HepG2 (cell line): ENCODE data around the gene VKORC1. TPM values are rescaled to one million over a fixed set of nuclear protein-coding genes. Genes with fewer than 3 reads are reported as not detected.

Experiments used
- ATAC-seq: fragments of 200-7000 bp; cut with Tn5 transposase; 3 replicates; pipeline ENCODE4 v1.9.1; 2020; ENCODE audit warnings: mild to moderate bottlenecking, moderate library complexity
- BruUV-seq: library from RNA; stranded (reverse); fragments of 400-500 nt; replicated peaks from 2 replicates; lab custom pipeline; 2021; lab: Mats Ljungman, UMichigan
- CTCF ChIA-PET: fragments of 300-600 bp; formaldehyde crosslinking; extraction: SDS; loops from one replicate; lab custom pipeline; 2021; ENCODE audit warnings: low total read pairs, inconsistent platforms, low intra/inter-chr PET ratio; lab: Yijun Ruan, JAX
- POLR2A ChIA-PET: fragments of 350-600 bp; sonication (Branson Sonifier 250); formaldehyde crosslinking; loops from one replicate; lab custom pipeline; 2020; ENCODE audit warnings: antibody characterized with exemption, inconsistent platforms; lab: Yijun Ruan, JAX
- DNase-seq: peaks from one replicate; pipeline ENCODE4 v3.0.0-alpha.2; 2015; ENCODE audit warnings: low spot score
- FAIRE-seq: peaks from 3 replicates; lab custom pipeline; 2011; peaks lifted over from hg19 to GRCh38; lab: Jason Lieb, UNC
- H2AFZ ChIP-seq: one replicate; pipeline ENCODE4 v1.6.1; 2011; ENCODE audit warnings: low read length, inconsistent platforms
- H3K27ac ChIP-seq: fragments of 300-600 bp; 3 replicates; pipeline ENCODE4 v1.8.0; 2011; ENCODE audit warnings: mixed run types, mild to moderate bottlenecking, mixed read lengths, low read length, inconsistent platforms; ENCODE audit not compliant: insufficient read depth; ENCODE audit errors: extremely low read length
- H3K27me3 ChIP-seq, 2 experiments: fragments of 200-600 bp in 1 of 2; 2 replicates in 1 of 2; 3 replicates in 1 of 2; pipeline versions ENCODE4 v1.6.0 to v1.8.0; 2011; ENCODE audit warnings: low read length in 2 of 2, mild to moderate bottlenecking in 2 of 2, moderate library complexity in 2 of 2, inconsistent platforms in 1 of 2; ENCODE audit not compliant: insufficient read depth in 2 of 2, control insufficient read depth in 1 of 2
- H3K36me3 ChIP-seq, 2 experiments: fragments of 200-600 bp in 1 of 2; replicated peaks in 1 of 2; 2 replicates in 1 of 2; 3 replicates in 1 of 2; pipeline versions ENCODE4 v1.5.1 to v1.8.0; 2011; ENCODE audit warnings: low read length in 2 of 2, inconsistent platforms in 1 of 2; ENCODE audit not compliant: insufficient read depth in 2 of 2, control insufficient read depth in 1 of 2
- H3K4me1 ChIP-seq: 2 replicates; pipeline ENCODE4 v1.5.1; 2012; ENCODE audit warnings: low read length, inconsistent platforms; ENCODE audit not compliant: insufficient read depth
- H3K4me2 ChIP-seq: 2 replicates; pipeline ENCODE4 v1.6.0; 2011; ENCODE audit warnings: low read depth, low read length, inconsistent platforms
- H3K4me3 ChIP-seq, 3 experiments: fragments of 200-600 bp in 1 of 3; sonication (generic), shearing (Covaris generic) in 1 of 3; replicated peaks in 1 of 3; 2 replicates each; pipeline ENCODE4 v1.5.1; 2011 to 2016; ENCODE audit warnings: low read length in 3 of 3, inconsistent platforms in 2 of 3, low read depth in 2 of 3, mild to moderate bottlenecking in 2 of 3, control low read depth in 1 of 3, mixed read lengths in 1 of 3; ENCODE audit not compliant: insufficient read depth in 1 of 3
- H3K79me2 ChIP-seq: one replicate; pipeline ENCODE4 v1.6.1; 2011; ENCODE audit warnings: low read length, inconsistent platforms; ENCODE audit not compliant: insufficient read depth
- H3K9ac ChIP-seq: 2 replicates; pipeline ENCODE4 v1.6.0; 2011; ENCODE audit warnings: mild to moderate bottlenecking, low read depth, low read length, inconsistent platforms; ENCODE audit not compliant: insufficient read depth
- H3K9me3 ChIP-seq: 2 replicates; pipeline ENCODE4 v1.5.1; 2012; ENCODE audit warnings: mild to moderate bottlenecking, low read length
- H4K20me1 ChIP-seq: 2 replicates; pipeline ENCODE4 v1.6.0; 2011; ENCODE audit warnings: inconsistent platforms, mild to moderate bottlenecking, low read length, moderate library complexity; ENCODE audit not compliant: insufficient read depth
- DBP ChIP-seq: sonication (generic); formaldehyde crosslinking; IDR thresholded peaks from 2 replicates; pipeline ENCODE4 v1.4.0; 2020; ENCODE audit warnings: missing genetic modification reagents; ENCODE audit errors: not compliant biosample characterization
- DR1 ChIP-seq: sonication (generic); formaldehyde crosslinking; IDR thresholded peaks from 2 replicates; pipeline ENCODE4 v1.8.0; 2021; ENCODE audit warnings: mild to moderate bottlenecking, missing genetic modification reagents, inconsistent platforms
- EED ChIP-seq: sonication (generic); formaldehyde crosslinking; IDR thresholded peaks from 2 replicates; pipeline ENCODE4 v1.5.0; 2020; ENCODE audit warnings: mild to moderate bottlenecking, missing genetic modification reagents
- HCFC1 ChIP-seq: fragments of 150-350 bp; IDR thresholded peaks from 2 replicates; pipeline ENCODE4 v1.6.1; 2014; ENCODE audit warnings: low read depth, low read length
- HDAC1 ChIP-seq: sonication (generic); formaldehyde crosslinking; IDR thresholded peaks from 2 replicates; pipeline ENCODE4 v1.5.1; 2020; ENCODE audit warnings: mild to moderate bottlenecking, missing genetic modification reagents
- HINFP ChIP-seq: sonication (generic); formaldehyde crosslinking; IDR thresholded peaks from 2 replicates; pipeline ENCODE4 v1.4.0; 2020; ENCODE audit warnings: low read depth, mild to moderate bottlenecking, missing genetic modification reagents
- HOXA9 ChIP-seq: sonication (generic); formaldehyde crosslinking; IDR thresholded peaks from 2 replicates; pipeline ENCODE4 v1.8.1; 2022; ENCODE audit warnings: missing genetic modification reagents, mild to moderate bottlenecking, moderate library complexity, borderline replicate concordance
- MTA1 ChIP-seq: sonication (generic); formaldehyde crosslinking; IDR thresholded peaks from 2 replicates; pipeline ENCODE4 v1.4.0; 2020; ENCODE audit warnings: missing genetic modification reagents, mild to moderate bottlenecking, borderline replicate concordance
- PAX8 ChIP-seq: sonication (generic); formaldehyde crosslinking; IDR thresholded peaks from 2 replicates; pipeline ENCODE4 v1.8.0; 2022; ENCODE audit warnings: mild to moderate bottlenecking, missing genetic modification reagents, borderline replicate concordance
- TBX2 ChIP-seq: sonication (generic); formaldehyde crosslinking; IDR thresholded peaks from 2 replicates; pipeline ENCODE4 v1.5.0; 2020; ENCODE audit warnings: missing genetic modification reagents, mild to moderate bottlenecking, borderline replicate concordance
- ZNF260 ChIP-seq: sonication (generic); formaldehyde crosslinking; IDR thresholded peaks from 2 replicates; pipeline ENCODE4 v1.4.0; 2020; ENCODE audit warnings: missing genetic modification reagents, low read depth, mild to moderate bottlenecking, borderline replicate concordance
- ZNF839 ChIP-seq: sonication (generic); formaldehyde crosslinking; IDR thresholded peaks from 2 replicates; pipeline ENCODE4 v1.4.0; 2020; ENCODE audit warnings: missing genetic modification reagents, mild to moderate bottlenecking, borderline replicate concordance
- ZNF850 ChIP-seq: sonication (generic); formaldehyde crosslinking; conservative IDR thresholded peaks from 2 replicates; pipeline ENCODE4 v1.9.0; 2021; ENCODE audit warnings: mild to moderate bottlenecking, missing genetic modification reagents
- ZSCAN9 ChIP-seq: IDR thresholded peaks from 2 replicates; pipeline ENCODE4 v1.6.1; 2016; ENCODE audit warnings: borderline replicate concordance
- WGBS: methylation state at CpG from one replicate; pipeline ENCODE4 v1.1.6; 2017; ENCODE audit warnings: low lambda C conversion rate; 5-methylcytosine and 5-hydroxymethylcytosine counted together
- in situ Hi-C: cut with HindIII; loops from 2 replicates; pipeline ENCODE4 v1.10.0; 2017; ENCODE audit warnings: low pct_unique_long_range_greater_than_20kb; ENCODE audit not compliant: extremely low pct_ligation_motif_present
- intact Hi-C: fragments of 100-400 bp; cut with micrococcal nuclease; formaldehyde crosslinking; loops from one replicate; pipeline ENCODE4 v1.10.0; 2022; ENCODE audit not compliant: unreplicated experiment
- polyA plus RNA-seq, 8 experiments: library from polyadenylated mRNA; depleted of rRNA in 3 of 8; stranded (reverse) in 7 of 8; unstranded in 1 of 8; fragments of >200 nt; fragmentation: Illumina TruSeq in 4 of 8; extraction: Trizol in 4 of 8; gene quantifications; 2 replicates each; pipeline versions ENCODE4 v1.2.1 to v1.2.3, GENCODE V29; 2011 to 2016; ENCODE audit warnings: low read depth in 4 of 8, missing spikeins in 1 of 8, mixed read lengths in 1 of 8; ENCODE audit not compliant: insufficient read depth in 1 of 8
- total RNA-seq, 5 experiments: library from RNA; depleted of rRNA; stranded (reverse); fragments of >200 nt; fragmentation: Illumina TruSeq; extraction: Trizol; gene quantifications; 2 replicates each; pipeline ENCODE4 v1.2.3, GENCODE V29; 2016; ENCODE audit warnings: low read depth in 1 of 5
- TF ChIP-seq, protein P1 (sequence below): sonication (generic); formaldehyde crosslinking; IDR thresholded peaks from 2 replicates; pipeline ENCODE4 v1.5.0; 2020; ENCODE audit warnings: missing genetic modification reagents
- TF ChIP-seq, protein P2 (sequence below): sonication (generic); formaldehyde crosslinking; IDR thresholded peaks from 2 replicates; pipeline ENCODE4 v1.8.0; 2023; ENCODE audit warnings: mild to moderate bottlenecking, missing genetic modification reagents

VKORC1 gene
- total and polyA plus RNA-seq, 2 of the 13 experiments (the other 11 are each of a cell fraction or from before 2014, with no cell fraction given), result 141 to 615 TPM

- no peak for TF ChIP-seq ZNF260
- TF ChIP-seq HOXA9 (CRISPR knock-in tag), result no peak
- no peak for TF ChIP-seq HDAC1 (CRISPR knock-in tag)
- no peak for TF ChIP-seq ZSCAN9
- TF ChIP-seq EED, result peak; percentile 40; the same call in 1 of the 2 replicates
- no peak for TF ChIP-seq TBX2 (CRISPR knock-in tag)
These were observed 48.6 kb upstream of the VKORC1 start (continued) for GRCh38 chr16:31143011-31143693.

- no peaks in the 10 kb centered on the region for H3K36me3 ChIP-seq
- intact Hi-C loops, result loop anchor here (1.0 to 10.0 kb wide), 7 partner anchors 25 to 188 kb away; partner anchors contain the start of genes HSD3B7, KAT8, SETD1A and ZNF646
- peak overlapping the region; percentile 75 for H2AFZ ChIP-seq
- H3K9me3 ChIP-seq, result no peaks in the 10 kb centered on the region
- no peaks in the 10 kb centered on the region for H4K20me1 ChIP-seq
- in situ Hi-C loops, result no loop called here
- ChIA-PET CTCF (interaction anchor here (1.2 to 1.9 kb wide), 2 partner anchors 37 to 117 kb away, joined by 3 to 9 read pairs; no protein-coding TSS in a partner anchor), POLR2A (interaction anchor here (0.6 to 11.4 kb wide), 38 partner anchors 9 to 571 kb away, joined by 3 to 275 read pairs (median 5); partner anchors contain the start of genes ARMC5, BCKDK, FUS and HSD3B7)
- H3K27me3 ChIP-seq, result peaks cover 0 to 14% of the 10 kb centered on the region in 2 experiments; a peak in 3 of 5 replicates
- H3K27ac ChIP-seq, result peak overlapping the region; percentile 80
- FAIRE-seq, result peak; percentile 50
- ATAC-seq, result peak; percentile 74
- DNase-seq, result peak; percentile 98
- H3K4me1 ChIP-seq, result peaks cover 65% of the 10 kb centered on the region
- 31% methylated on average over 69 of the region's 89 CpGs for WGBS
- H3K4me2 ChIP-seq, result peak overlapping the region; percentile 91
- BruUV-seq, result no TSS peak
- H3K4me3 ChIP-seq, result peak overlapping the region; percentile 39 to 77 (median 64)
- H3K9ac ChIP-seq, result peak overlapping the region; percentile 67
- H3K79me2 ChIP-seq, result no peaks in the 10 kb centered on the region
- TF ChIP-seq ZNF839 (CRISPR knock-in tag) (no peak), ZNF850 (CRISPR knock-in tag) (no peak), HCFC1 (peak; percentile 51; the same call in 1 of the 2 replicates), DBP (no peak), DR1 (peak; percentile 81), HINFP (CRISPR knock-in tag) (0 out of 2 replicates have a peak, but pooled peaks have one; percentile 13), PAX8 (CRISPR knock-in tag) (0 out of 2 replicates have a peak, but pooled peaks have one; percentile 72), MTA1 (0 out of 2 replicates have a peak, but pooled peaks have one; percentile 33)
- TF ChIP-seq, protein P1, sequence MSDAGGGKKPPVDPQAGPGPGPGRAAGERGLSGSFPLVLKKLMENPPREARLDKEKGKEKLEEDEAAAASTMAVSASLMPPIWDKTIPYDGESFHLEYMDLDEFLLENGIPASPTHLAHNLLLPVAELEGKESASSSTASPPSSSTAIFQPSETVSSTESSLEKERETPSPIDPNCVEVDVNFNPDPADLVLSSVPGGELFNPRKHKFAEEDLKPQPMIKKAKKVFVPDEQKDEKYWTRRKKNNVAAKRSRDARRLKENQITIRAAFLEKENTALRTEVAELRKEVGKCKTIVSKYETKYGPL (CRISPR knock-in tag), result no peak
- TF ChIP-seq, protein P2, sequence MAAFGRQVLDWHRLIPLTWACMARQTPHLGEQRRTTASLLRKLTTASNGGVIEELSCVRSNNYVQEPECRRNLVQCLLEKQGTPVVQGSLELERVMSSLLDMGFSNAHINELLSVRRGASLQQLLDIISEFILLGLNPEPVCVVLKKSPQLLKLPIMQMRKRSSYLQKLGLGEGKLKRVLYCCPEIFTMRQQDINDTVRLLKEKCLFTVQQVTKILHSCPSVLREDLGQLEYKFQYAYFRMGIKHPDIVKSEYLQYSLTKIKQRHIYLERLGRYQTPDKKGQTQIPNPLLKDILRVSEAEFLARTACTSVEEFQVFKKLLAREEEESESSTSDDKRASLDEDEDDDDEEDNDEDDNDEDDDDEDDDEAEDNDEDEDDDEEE (CRISPR knock-in tag), result peak; percentile 81; the same call in 1 of the 2 replicates
These were observed 47.8 kb upstream of the VKORC1 start for GRCh38 chr16:31142109-31143010.
